ENCODE data around the gene HNRNPUL2.

HNRNPUL2 gene

GRCh38 chr11:62727165-62727871 is at the start of gene HNRNPUL2:
Gene HNRNPUL2, minus strand, starts transcription at chr11:62727457. Its CDS starts 301 bp downstream, at chr11:62727156.
- Histone ChIP-seq H3K27me3 (ENCODE audit: control insufficient read depth, insufficient read depth, low read length) (no peaks in the 10 kb centered on the region), H3K9me3 (ENCODE audit: control insufficient read depth, low read length) (no peaks in the 10 kb centered on the region), H2AFZ (peak within 1 kb of the TSS; percentile 88), H3K36me3 (ENCODE audit: control insufficient read depth, insufficient read depth, low read length) (no peaks in the 10 kb centered on the region), H3K4me1 (peaks cover 9% of the 10 kb centered on the region), H3K27ac (peak within 1 kb of the TSS; percentile 94), H3K4me2 (ENCODE audit: low read length) (peak within 1 kb of the TSS; percentile 94), H3K79me2 (peaks cover 41% of the 10 kb centered on the region), H3K9ac (peak within 1 kb of the TSS; percentile 28), H3K4me3 (ENCODE audit: low read depth, low read length) (peak within 1 kb of the TSS; percentile 88)
- TF ChIP-seq, protein P1, sequence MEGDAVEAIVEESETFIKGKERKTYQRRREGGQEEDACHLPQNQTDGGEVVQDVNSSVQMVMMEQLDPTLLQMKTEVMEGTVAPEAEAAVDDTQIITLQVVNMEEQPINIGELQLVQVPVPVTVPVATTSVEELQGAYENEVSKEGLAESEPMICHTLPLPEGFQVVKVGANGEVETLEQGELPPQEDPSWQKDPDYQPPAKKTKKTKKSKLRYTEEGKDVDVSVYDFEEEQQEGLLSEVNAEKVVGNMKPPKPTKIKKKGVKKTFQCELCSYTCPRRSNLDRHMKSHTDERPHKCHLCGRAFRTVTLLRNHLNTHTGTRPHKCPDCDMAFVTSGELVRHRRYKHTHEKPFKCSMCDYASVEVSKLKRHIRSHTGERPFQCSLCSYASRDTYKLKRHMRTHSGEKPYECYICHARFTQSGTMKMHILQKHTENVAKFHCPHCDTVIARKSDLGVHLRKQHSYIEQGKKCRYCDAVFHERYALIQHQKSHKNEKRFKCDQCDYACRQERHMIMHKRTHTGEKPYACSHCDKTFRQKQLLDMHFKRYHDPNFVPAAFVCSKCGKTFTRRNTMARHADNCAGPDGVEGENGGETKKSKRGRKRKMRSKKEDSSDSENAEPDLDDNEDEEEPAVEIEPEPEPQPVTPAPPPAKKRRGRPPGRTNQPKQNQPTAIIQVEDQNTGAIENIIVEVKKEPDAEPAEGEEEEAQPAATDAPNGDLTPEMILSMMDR (IDR thresholded peaks at IDR 0.05): peak; percentile 5

DNA sequence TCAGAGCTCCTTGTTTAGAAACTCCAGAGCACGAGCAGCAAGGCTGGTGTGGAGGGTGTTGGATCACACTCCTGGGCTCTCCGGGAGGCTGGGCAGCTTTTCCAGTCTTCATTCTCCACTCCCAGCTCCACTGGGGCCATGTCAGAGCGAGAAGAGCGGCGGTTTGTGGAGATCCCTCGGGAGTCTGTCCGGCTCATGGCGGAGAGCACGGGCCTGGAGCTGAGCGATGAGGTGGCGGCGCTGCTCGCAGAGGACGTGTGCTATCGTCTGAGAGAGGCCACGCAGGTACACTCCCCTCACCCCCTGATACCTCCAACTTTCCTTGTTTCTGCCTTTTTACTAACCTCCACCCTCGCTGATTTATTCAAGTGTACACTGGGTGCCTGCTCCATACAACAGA is 48.4 kb upstream of the HNRNPUL2 start:
- Histone ChIP-seq H3K4me2 (ENCODE audit: low read length) (no peak overlapping the region), H3K9ac (no peak overlapping the region), H3K27me3 (ENCODE audit: control insufficient read depth, insufficient read depth, low read length) (no peaks in the 10 kb centered on the region), H2AFZ (no peak overlapping the region), H3K36me3 (ENCODE audit: control insufficient read depth, insufficient read depth, low read length) (no peaks in the 10 kb centered on the region), H3K4me3 (ENCODE audit: low read depth, low read length) (no peak overlapping the region), H3K27ac (no peak overlapping the region), H3K79me2 (no peaks in the 10 kb centered on the region), H3K4me1 (peaks cover 1% of the 10 kb centered on the region), H3K9me3 (ENCODE audit: control insufficient read depth, low read length) (no peaks in the 10 kb centered on the region)
- TF ChIP-seq, protein P1 (IDR thresholded peaks at IDR 0.05): no peak

GRCh38 chr11:62774407-62774806 is 47.1 kb upstream of the HNRNPUL2 start:
- Histone ChIP-seq H3K27ac (no peak overlapping the region), H2AFZ (no peak overlapping the region), H3K79me2 (no peaks in the 10 kb centered on the region), H3K9me3 (ENCODE audit: control insufficient read depth, low read length) (no peaks in the 10 kb centered on the region), H3K27me3 (ENCODE audit: control insufficient read depth, insufficient read depth, low read length) (no peaks in the 10 kb centered on the region), H3K4me1 (peaks cover 4% of the 10 kb centered on the region), H3K4me3 (ENCODE audit: low read depth, low read length) (no peak overlapping the region), H3K36me3 (ENCODE audit: control insufficient read depth, insufficient read depth, low read length) (no peaks in the 10 kb centered on the region), H3K4me2 (ENCODE audit: low read length) (no peak overlapping the region), H3K9ac (no peak overlapping the region)
- TF ChIP-seq, protein P1 (IDR thresholded peaks at IDR 0.05): no peak

DNA sequence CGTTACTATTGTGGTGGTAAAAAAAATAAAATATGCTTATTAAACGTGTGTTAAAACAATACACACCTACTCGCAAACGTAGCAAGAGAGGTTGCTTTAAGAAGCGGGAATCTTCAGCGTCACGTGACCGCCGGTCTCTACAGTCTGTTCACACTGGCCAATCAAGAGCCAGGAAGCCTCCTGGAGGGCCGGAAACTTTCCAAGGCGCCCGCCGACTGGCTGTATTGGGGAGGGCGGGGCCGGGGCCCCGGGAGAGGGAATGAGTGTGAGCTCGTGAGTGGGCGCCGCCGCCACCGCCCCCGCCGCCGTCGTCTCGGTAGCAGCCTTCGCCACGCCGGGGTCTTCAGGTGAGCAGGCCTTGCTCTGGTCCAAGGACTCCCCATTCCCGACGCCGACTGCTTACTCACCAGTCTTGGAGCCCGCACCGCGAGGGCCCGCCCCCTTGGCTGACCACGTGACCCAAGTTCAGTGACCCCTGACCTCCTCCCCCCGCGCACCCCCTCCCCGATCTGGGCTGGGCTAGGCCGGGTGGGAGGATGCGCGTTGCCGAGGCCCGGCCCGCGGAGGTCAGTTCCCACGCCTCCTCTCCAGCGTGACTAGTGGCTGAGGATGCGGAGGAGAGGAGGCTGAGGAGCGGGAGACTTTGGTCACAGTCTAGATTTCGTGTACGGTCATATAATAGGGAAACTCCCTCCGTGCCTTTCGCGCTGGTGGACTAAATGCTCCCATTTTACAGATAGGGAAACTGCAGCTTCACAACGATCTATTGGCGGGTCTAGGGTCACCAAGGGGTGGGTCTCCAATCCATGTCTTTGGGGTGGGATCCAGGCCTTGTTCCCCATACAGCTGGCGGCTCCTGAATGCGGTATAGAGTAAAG is 44.1 kb upstream of the HNRNPUL2 start, which contains the start of gene TAF6L:
TSS of gene TAF6L (plus strand) at position 253 of the 878 bp plus-strand sequence. CDS start 4,388 bp downstream, outside the sequence.
- TF ChIP-seq, protein P1 (IDR thresholded peaks at IDR 0.05): no peak
- no peak within 1 kb of the TSS for H3K9ac ChIP-seq
- no peaks in the 10 kb centered on the region for H3K36me3 ChIP-seq (ENCODE audit: control insufficient read depth, insufficient read depth, low read length)

More for the DNA sequence above, 44.1 kb upstream of the HNRNPUL2 start, which contains the start of gene TAF6L:
- peaks cover 4% of the 10 kb centered on the region for H3K4me1 ChIP-seq
- peak within 1 kb of the TSS; percentile 78 for H3K27ac ChIP-seq
- H3K4me3 ChIP-seq (ENCODE audit: low read depth, low read length): peak within 1 kb of the TSS; percentile 68
- H3K4me2 ChIP-seq (ENCODE audit: low read length): peak within 1 kb of the TSS; percentile 61
- H3K79me2 ChIP-seq: no peaks in the 10 kb centered on the region
- no peaks in the 10 kb centered on the region for H3K9me3 ChIP-seq (ENCODE audit: control insufficient read depth, low read length)
- H2AFZ ChIP-seq: peak within 1 kb of the TSS; percentile 88
- no peaks in the 10 kb centered on the region for H3K27me3 ChIP-seq (ENCODE audit: control insufficient read depth, insufficient read depth, low read length)

All from parathyroid adenoma (tissue), 2 donors.